GM18867 (cell line): ENCODE measurements around the gene TSC1.
"Not testable (repeated sequence)": the region's sequence is repeated elsewhere in the genome, so short reads cannot be mapped to it uniquely, and the experiment has no call there.

Experiments used
- ATAC-seq: cut with Tn5 transposase; IDR thresholded peaks from one replicate; pipeline ENCODE4 v1.9.1; 2021; ENCODE audit warnings: mild to moderate bottlenecking, moderate library complexity; ENCODE audit not compliant: unreplicated experiment

The TSC1 gene

GRCh38 chr9:132944294-132945185, at the start of gene TSC1:
TSS of gene TSC1 (minus strand) at chr9:132944616. CDS start at chr9:132928872, 15,744 bp downstream.
- ATAC-seq, result peak; percentile 74

- ATAC-seq, result no peak
Observed at GRCh38 chr9:132993511-132993939, 49.1 kb upstream of the TSC1 start.

GRCh38 chr9:132991351-132992300, 47.2 kb upstream of the TSC1 start:
- no peak for ATAC-seq

- no peak for ATAC-seq
Observed at GRCh38 chr9:132990781-132991180, 46.4 kb upstream of the TSC1 start.

GRCh38 chr9:132989998-132990557, 45.7 kb upstream of the TSC1 start:
- ATAC-seq, result not testable (repeated sequence)

GRCh38 chr9:132989414-132989996, 45.1 kb upstream of the TSC1 start:
- ATAC-seq, result no peak

GRCh38 chr9:132989014-132989310, 44.5 kb upstream of the TSC1 start:
- ATAC-seq, result no peak

GRCh38 chr9:132988244-132989013, 44.0 kb upstream of the TSC1 start:
- ATAC-seq, result no peak

- no peak for ATAC-seq
Observed at GRCh38 chr9:132986640-132987620, 42.5 kb upstream of the TSC1 start.

- no peak for ATAC-seq
Observed at GRCh38 chr9:132986114-132986513, 41.7 kb upstream of the TSC1 start.

- no peak for ATAC-seq
Observed at GRCh38 chr9:132985489-132985888, 41.1 kb upstream of the TSC1 start.

- ATAC-seq, result no peak
Observed at GRCh38 chr9:132985071-132985350, 40.6 kb upstream of the TSC1 start.

- no peak for ATAC-seq
Observed at GRCh38 chr9:132984202-132985070, 40.0 kb upstream of the TSC1 start.

- ATAC-seq, result no peak
Observed at GRCh38 chr9:132983491-132984201, 39.2 kb upstream of the TSC1 start.

- ATAC-seq, result no peak
Observed at GRCh38 chr9:132982458-132982857, 38.0 kb upstream of the TSC1 start.

- no peak for ATAC-seq
Observed at GRCh38 chr9:132980157-132980556, 35.7 kb upstream of the TSC1 start.

- no peak for ATAC-seq
Observed at GRCh38 chr9:132978451-132979131, 34.2 kb upstream of the TSC1 start, which contains the start of gene GFI1B. TSS of gene GFI1B (plus strand) at chr9:132978694. CDS start at chr9:132986679, 7,985 bp downstream.
